ENCODE data around the gene ISG20.

The ISG20 gene

GRCh38 chr15:88638626-88639372 is at the start of gene ISG20:
ISG20 (plus strand) TSS chr15:88639016; CDS start chr15:88639367, 351 bp downstream.
- peak; percentile 95 for DNase-seq

- DNase-seq = no peak
These were observed 48.1 kb upstream of the ISG20 start for GRCh38 chr15:88590759-88591158.

GRCh38 chr15:88591384-88591783 is 47.4 kb upstream of the ISG20 start:
- no peak for DNase-seq

- no peak for DNase-seq
These were observed 34.9 kb upstream of the ISG20 start for GRCh38 chr15:88603885-88604284.

GRCh38 chr15:88604381-88605188 is 34.2 kb upstream of the ISG20 start:
- no peak for DNase-seq

- peak; percentile 45 for DNase-seq
These were observed 33.4 kb upstream of the ISG20 start for GRCh38 chr15:88605189-88606069.

GRCh38 chr15:88606070-88606794 is 32.6 kb upstream of the ISG20 start:
- DNase-seq = no peak

GRCh38 chr15:88607951-88608350 is 30.9 kb upstream of the ISG20 start:
- no peak for DNase-seq

- no peak for DNase-seq
These were observed 30.1 kb upstream of the ISG20 start for GRCh38 chr15:88608607-88609181.

- no peak for DNase-seq
These were observed 29.3 kb upstream of the ISG20 start for GRCh38 chr15:88609344-88610090.

- no peak for DNase-seq
These were observed 28.1 kb upstream of the ISG20 start for GRCh38 chr15:88610701-88611231.

GRCh38 chr15:88612186-88612796 is 26.5 kb upstream of the ISG20 start:
- DNase-seq = no peak

- DNase-seq = no peak
These were observed 25.5 kb upstream of the ISG20 start for GRCh38 chr15:88613074-88613944.

GRCh38 chr15:88615303-88616107 is 23.3 kb upstream of the ISG20 start:
- no peak for DNase-seq

GRCh38 chr15:88616240-88616639 is 22.6 kb upstream of the ISG20 start:
- DNase-seq = no peak

GRCh38 chr15:88617031-88617722 is 21.6 kb upstream of the ISG20 start:
- no peak for DNase-seq

- DNase-seq = no peak
These were observed 21.0 kb upstream of the ISG20 start for GRCh38 chr15:88617790-88618189.

GRCh38 chr15:88618686-88619085 is 20.1 kb upstream of the ISG20 start:
- DNase-seq = no peak
